Measurements from ENCODE around the gene SPINK1. TPM values are rescaled to one million over a fixed set of nuclear protein-coding genes. Genes with fewer than 3 reads are reported as not detected.
A peak's percentile ranks its signal among the peaks of the same experiment; 100 is the strongest.

The SPINK1 gene
- total RNA-seq, 1 donor from 2014 or later = not detected

DNA sequence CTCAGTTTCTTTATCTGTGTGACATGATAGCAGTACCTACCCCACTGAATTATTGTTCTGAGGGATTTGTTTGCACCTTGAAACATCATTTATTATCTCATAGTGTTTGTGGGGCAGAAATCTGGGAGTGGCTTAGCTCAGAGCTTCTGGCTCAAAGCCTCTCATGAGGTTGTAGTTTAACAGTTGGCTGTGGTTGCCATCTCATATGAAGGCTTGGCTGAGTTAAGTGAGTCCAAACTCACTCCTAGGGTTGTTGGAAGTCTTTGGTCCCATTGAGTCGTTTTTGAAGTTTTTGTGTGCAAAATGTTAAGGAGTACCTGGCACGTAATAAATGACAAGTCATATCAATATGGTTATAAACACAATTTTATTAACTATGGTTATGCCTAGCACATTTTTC is 45.3 kb downstream of the SPINK1 start:
- TF ChIP-seq, protein P1, sequence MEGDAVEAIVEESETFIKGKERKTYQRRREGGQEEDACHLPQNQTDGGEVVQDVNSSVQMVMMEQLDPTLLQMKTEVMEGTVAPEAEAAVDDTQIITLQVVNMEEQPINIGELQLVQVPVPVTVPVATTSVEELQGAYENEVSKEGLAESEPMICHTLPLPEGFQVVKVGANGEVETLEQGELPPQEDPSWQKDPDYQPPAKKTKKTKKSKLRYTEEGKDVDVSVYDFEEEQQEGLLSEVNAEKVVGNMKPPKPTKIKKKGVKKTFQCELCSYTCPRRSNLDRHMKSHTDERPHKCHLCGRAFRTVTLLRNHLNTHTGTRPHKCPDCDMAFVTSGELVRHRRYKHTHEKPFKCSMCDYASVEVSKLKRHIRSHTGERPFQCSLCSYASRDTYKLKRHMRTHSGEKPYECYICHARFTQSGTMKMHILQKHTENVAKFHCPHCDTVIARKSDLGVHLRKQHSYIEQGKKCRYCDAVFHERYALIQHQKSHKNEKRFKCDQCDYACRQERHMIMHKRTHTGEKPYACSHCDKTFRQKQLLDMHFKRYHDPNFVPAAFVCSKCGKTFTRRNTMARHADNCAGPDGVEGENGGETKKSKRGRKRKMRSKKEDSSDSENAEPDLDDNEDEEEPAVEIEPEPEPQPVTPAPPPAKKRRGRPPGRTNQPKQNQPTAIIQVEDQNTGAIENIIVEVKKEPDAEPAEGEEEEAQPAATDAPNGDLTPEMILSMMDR (IDR thresholded peaks at IDR 0.05; ENCODE audit: partially characterized antibody, unreplicated experiment) = no peak
- Mint-ChIP-seq H3K4me1 (ENCODE audit: low read depth, unreplicated experiment) (peaks cover 3% of the 10 kb centered on the region), H3K27ac (ENCODE audit: unreplicated experiment) (no peak overlapping the region), H3K36me3 (ENCODE audit: unreplicated experiment) (no peaks in the 10 kb centered on the region), H3K27me3 (ENCODE audit: unreplicated experiment) (peaks cover 1% of the 10 kb centered on the region), H3K9me3 (ENCODE audit: unreplicated experiment) (peaks cover 3% of the 10 kb centered on the region), H3K4me3 (ENCODE audit: unreplicated experiment) (no peak overlapping the region)
- DNase-seq = no peak

DNA sequence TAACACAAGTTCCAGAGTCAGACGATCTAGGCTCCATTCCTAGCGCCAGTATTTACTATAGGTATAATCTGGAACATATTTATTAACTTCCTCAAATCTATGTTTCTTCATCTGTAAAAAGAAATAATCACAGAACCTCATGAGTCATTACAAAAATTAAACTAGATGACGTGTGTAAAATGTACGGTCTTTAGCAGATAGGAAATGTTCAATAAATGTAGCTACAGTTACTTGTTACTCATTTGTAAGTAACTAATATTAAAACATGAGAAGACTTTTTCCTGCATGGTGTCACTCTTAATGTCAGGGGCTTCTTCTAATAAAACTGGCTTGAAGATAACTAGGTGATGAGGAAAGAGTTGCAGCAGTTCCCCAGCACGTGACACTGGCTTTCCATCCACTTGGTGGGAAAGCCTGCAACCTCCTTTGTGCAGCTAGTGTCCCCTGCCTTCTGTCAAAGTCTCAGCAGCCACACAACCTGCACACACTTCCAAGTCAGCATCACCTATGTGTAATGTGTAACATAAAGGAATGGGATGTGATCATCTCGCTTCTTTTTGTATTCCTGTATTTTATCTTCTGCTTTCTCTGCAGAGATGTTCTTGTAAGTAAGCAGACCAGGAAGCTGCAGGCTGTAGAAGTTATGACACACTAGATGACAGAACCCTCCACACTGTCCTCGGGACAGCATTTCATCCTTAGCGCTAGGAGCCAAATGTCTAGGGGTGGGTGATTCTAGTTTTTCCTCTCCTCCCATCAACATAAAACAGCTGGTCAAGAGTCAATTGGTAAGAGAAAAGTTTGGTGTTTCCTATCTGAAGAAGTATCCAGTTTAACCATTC is 47.1 kb downstream of the SPINK1 start:
- H3K27ac Mint-ChIP-seq (ENCODE audit: unreplicated experiment) = peak overlapping the region; percentile 39
- TF ChIP-seq, protein P1 (IDR thresholded peaks at IDR 0.05; ENCODE audit: partially characterized antibody, unreplicated experiment) = no peak
- peaks cover 4% of the 10 kb centered on the region for H3K27me3 Mint-ChIP-seq (ENCODE audit: unreplicated experiment)
- peaks cover 3% of the 10 kb centered on the region for H3K9me3 Mint-ChIP-seq (ENCODE audit: unreplicated experiment)
- DNase-seq = no peak
- H3K4me1 Mint-ChIP-seq (ENCODE audit: low read depth, unreplicated experiment) = peaks cover 5% of the 10 kb centered on the region
- no peaks in the 10 kb centered on the region for H3K36me3 Mint-ChIP-seq (ENCODE audit: unreplicated experiment)
- H3K4me3 Mint-ChIP-seq (ENCODE audit: unreplicated experiment) = no peak overlapping the region

DNA sequence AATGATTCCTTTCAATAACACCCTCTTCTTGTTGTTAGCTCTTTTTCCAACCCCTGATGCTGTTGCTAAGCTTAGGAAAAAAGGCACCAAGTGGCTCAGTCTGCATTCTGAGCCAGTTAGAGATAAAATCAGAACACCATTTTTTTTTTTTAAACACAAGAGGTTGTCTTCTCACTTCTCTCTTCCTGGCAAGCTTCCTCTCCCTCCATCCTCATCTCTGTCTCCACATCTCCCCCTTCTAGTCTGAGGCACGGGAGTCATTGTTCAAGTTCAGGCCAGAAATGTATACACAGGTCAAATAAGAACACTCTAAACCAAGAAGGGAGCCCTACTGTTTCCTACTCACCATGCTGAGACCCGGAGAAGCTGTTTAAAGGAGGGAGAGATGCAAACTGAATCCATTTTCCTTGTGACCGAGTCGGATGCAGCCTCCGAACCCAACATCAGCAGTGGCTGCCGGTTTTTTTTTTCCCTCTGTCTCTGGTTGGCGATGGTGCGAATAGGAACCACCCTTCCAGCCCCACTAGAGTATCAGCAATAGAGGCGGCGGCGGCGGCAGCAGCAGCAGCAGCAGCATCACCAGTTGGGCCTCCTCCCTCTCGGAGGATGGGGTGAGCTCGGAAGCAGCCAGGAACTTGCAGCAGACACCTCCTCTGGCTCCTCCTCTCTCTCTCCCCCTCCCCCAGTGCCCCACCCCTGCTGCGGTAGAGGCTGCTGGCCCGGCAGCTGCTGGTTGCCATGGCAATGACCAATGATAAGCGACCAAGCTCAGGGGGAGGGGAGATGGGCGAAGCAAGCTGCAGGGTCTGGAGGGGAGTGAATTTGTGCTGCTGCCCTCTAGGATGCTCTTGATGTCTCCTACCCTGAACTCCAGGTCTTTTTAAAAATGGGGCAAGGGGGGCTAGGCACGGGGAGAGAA is 49.1 kb downstream of the SPINK1 start, which contains the start of gene JAKMIP2:
JAKMIP2 (minus strand) TSS at position 619 of the 919 bp plus-strand sequence. CDS start 110,922 bp downstream, outside the sequence.
- no peaks in the 10 kb centered on the region for H3K36me3 Mint-ChIP-seq (ENCODE audit: unreplicated experiment)
- H3K27me3 Mint-ChIP-seq (ENCODE audit: unreplicated experiment) = peaks cover 4% of the 10 kb centered on the region
- H3K27ac Mint-ChIP-seq (ENCODE audit: unreplicated experiment) = peak within 1 kb of the TSS; percentile 98
- peak within 1 kb of the TSS; percentile 94 for H3K4me3 Mint-ChIP-seq (ENCODE audit: unreplicated experiment)
- TF ChIP-seq, protein P1 (IDR thresholded peaks at IDR 0.05; ENCODE audit: partially characterized antibody, unreplicated experiment) = no peak
- peak; percentile 98 for DNase-seq
- H3K9me3 Mint-ChIP-seq (ENCODE audit: unreplicated experiment) = peaks cover 3% of the 10 kb centered on the region
- H3K4me1 Mint-ChIP-seq (ENCODE audit: low read depth, unreplicated experiment) = peaks cover 9% of the 10 kb centered on the region

DNA sequence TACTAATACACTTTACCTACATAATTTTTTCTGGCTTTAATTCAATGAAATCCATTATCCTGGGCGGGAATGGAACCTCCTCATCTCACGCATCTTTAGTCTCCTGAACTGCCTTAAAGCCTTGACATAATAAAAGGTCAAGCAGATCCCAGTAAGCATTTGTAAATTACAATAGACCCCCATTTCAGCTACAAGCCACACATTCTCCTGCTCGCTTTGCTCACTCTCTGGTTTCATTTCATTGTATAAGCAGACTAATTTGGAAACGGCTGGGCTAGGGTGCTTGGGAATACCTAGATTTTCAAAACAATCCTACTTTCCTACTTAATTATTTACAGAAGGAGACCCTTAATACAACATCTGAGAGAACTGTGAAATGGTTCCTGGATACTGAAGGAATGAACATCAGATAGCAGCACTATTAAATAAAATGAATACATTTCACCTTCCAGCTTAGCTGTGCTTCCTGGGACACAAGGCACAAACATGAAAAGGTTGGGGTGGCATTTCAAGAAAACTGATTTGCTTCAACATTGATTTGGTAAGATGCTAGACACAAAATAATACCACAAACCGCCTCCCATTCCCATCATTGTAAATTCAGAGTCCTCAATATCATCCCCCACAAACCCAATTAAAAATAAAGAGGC is 50.4 kb downstream of the SPINK1 start:
- TF ChIP-seq, protein P1 (IDR thresholded peaks at IDR 0.05; ENCODE audit: partially characterized antibody, unreplicated experiment) = no peak
- peak overlapping the region; percentile 94 for H3K4me3 Mint-ChIP-seq (ENCODE audit: unreplicated experiment)

More for the DNA sequence above, 50.4 kb downstream of the SPINK1 start:
- H3K27ac Mint-ChIP-seq (ENCODE audit: unreplicated experiment) = peak overlapping the region; percentile 98
- no peaks in the 10 kb centered on the region for H3K36me3 Mint-ChIP-seq (ENCODE audit: unreplicated experiment)
- H3K4me1 Mint-ChIP-seq (ENCODE audit: low read depth, unreplicated experiment) = peaks cover 14% of the 10 kb centered on the region
- H3K9me3 Mint-ChIP-seq (ENCODE audit: unreplicated experiment) = peaks cover 3% of the 10 kb centered on the region
- no peak for DNase-seq
- peaks cover 4% of the 10 kb centered on the region for H3K27me3 Mint-ChIP-seq (ENCODE audit: unreplicated experiment)

Measured in glutamatergic neuron (in vitro differentiated cells).